ENCODE measurements around the gene SLC9C1.

SLC9C1 gene

GRCh38 chr3:112233083-112233482, 60.9 kb downstream of the SLC9C1 start:
- ATAC-seq = no peak
- TF ChIP-seq ZFP3 (CRISPR knock-in tag; IDR thresholded peaks at IDR 0.05) (no peak), ZC3H10 (CRISPR knock-in tag; IDR thresholded peaks at IDR 0.05) (no peak), ZFP30 (CRISPR knock-in tag; IDR thresholded peaks at IDR 0.05) (no peak), ISL1 (CRISPR knock-in tag; IDR thresholded peaks at IDR 0.05) (no peak), RARB (CRISPR knock-in tag; IDR thresholded peaks at IDR 0.05) (no peak), SNAI2 (CRISPR knock-in tag; IDR thresholded peaks at IDR 0.05) (no peak), POU6F1 (CRISPR knock-in tag; IDR thresholded peaks at IDR 0.05; ENCODE audit: borderline replicate concordance, low read depth) (no peak), TSHZ2 (CRISPR knock-in tag; IDR thresholded peaks at IDR 0.05) (no peak), CSRNP3 (CRISPR knock-in tag; IDR thresholded peaks at IDR 0.05) (no peak), ZNF8 (CRISPR knock-in tag; IDR thresholded peaks at IDR 0.05) (no peak), BACH2 (CRISPR knock-in tag; IDR thresholded peaks at IDR 0.05; ENCODE audit: borderline replicate concordance) (no peak), TOX (CRISPR knock-in tag; IDR thresholded peaks at IDR 0.05; ENCODE audit: borderline replicate concordance) (no peak), ARNTL (CRISPR knock-in tag; IDR thresholded peaks at IDR 0.05; ENCODE audit: borderline replicate concordance, low read depth) (no peak), ESRRG (CRISPR knock-in tag; IDR thresholded peaks at IDR 0.05) (no peak), OSR1 (CRISPR knock-in tag; IDR thresholded peaks at IDR 0.05) (no peak), GLIS3 (CRISPR knock-in tag; IDR thresholded peaks at IDR 0.05) (no peak), TCF4 (CRISPR knock-in tag; IDR thresholded peaks at IDR 0.05; ENCODE audit: borderline replicate concordance) (no peak)

- ATAC-seq = no peak
- TF ChIP-seq ESRRG (CRISPR knock-in tag; IDR thresholded peaks at IDR 0.05) (no peak), CREB5 (CRISPR knock-in tag; IDR thresholded peaks at IDR 0.05; ENCODE audit: low read depth) (no peak), OSR1 (CRISPR knock-in tag; IDR thresholded peaks at IDR 0.05) (no peak), RARB (CRISPR knock-in tag; IDR thresholded peaks at IDR 0.05) (no peak), BACH2 (CRISPR knock-in tag; IDR thresholded peaks at IDR 0.05; ENCODE audit: borderline replicate concordance) (no peak), ZFP3 (CRISPR knock-in tag; IDR thresholded peaks at IDR 0.05) (no peak), CSRNP3 (CRISPR knock-in tag; IDR thresholded peaks at IDR 0.05) (no peak), ARNTL (CRISPR knock-in tag; IDR thresholded peaks at IDR 0.05; ENCODE audit: borderline replicate concordance, low read depth) (no peak), ZNF8 (CRISPR knock-in tag; IDR thresholded peaks at IDR 0.05) (no peak), PATZ1 (CRISPR knock-in tag; IDR thresholded peaks at IDR 0.05; ENCODE audit: borderline replicate concordance) (no peak)
Measured at GRCh38 chr3:112231727-112232126, 62.3 kb downstream of the SLC9C1 start.

GRCh38 chr3:112230033-112230432, 64.0 kb downstream of the SLC9C1 start:
- no peak for TF ChIP-seq ARNTL (CRISPR knock-in tag; IDR thresholded peaks at IDR 0.05; ENCODE audit: borderline replicate concordance, low read depth)
- ATAC-seq = no peak

Data from SK-N-SH treated with all-trans-retinoic acid at 6 μM for 48 hours (cell line).